GM20000 (cell line): ENCODE measurements around the gene LRRFIP1.

Experiments
- DNase-seq: peaks from one replicate; pipeline ENCODE4 v3.0.0; 2012; ENCODE audit warnings: low spot score
- CTCF ChIP-seq: IDR thresholded peaks from 2 replicates; pipeline ENCODE4 v1.5.1; 2012; ENCODE audit warnings: mild to moderate bottlenecking, control low read depth; ENCODE audit errors: extremely low read depth, missing control alignments

The LRRFIP1 gene

GRCh38 chr2:237689336-237690131 lies 62.1 kb downstream of the LRRFIP1 start:
- no peak for TF ChIP-seq CTCF
- DNase-seq: no peak

GRCh38 chr2:237691029-237691907 lies 63.9 kb downstream of the LRRFIP1 start:
- TF ChIP-seq CTCF: no peak
- DNase-seq: no peak

GRCh38 chr2:237691908-237692600 lies 64.7 kb downstream of the LRRFIP1 start:
- peak; percentile 98 for DNase-seq
- TF ChIP-seq CTCF: no peak

- TF ChIP-seq CTCF: no peak
- DNase-seq: no peak
These were observed 65.4 kb downstream of the LRRFIP1 start for GRCh38 chr2:237692601-237693290.

GRCh38 chr2:237693291-237693994 lies 66.1 kb downstream of the LRRFIP1 start:
- TF ChIP-seq CTCF: no peak
- DNase-seq: no peak

GRCh38 chr2:237694415-237695194 lies 67.2 kb downstream of the LRRFIP1 start:
- TF ChIP-seq CTCF: no peak
- no peak for DNase-seq
